GM21381 (cell line): ENCODE results near the gene DAZAP1.
A peak's percentile ranks its signal among the peaks of the same experiment; 100 is the strongest.

Source experiments
- ATAC-seq: cut with Tn5 transposase; IDR thresholded peaks from one replicate; pipeline ENCODE4 v1.9.1; 2021; ENCODE audit warnings: mild to moderate bottlenecking, moderate library complexity; ENCODE audit not compliant: unreplicated experiment

Gene DAZAP1

GRCh38 chr19:1424192-1424955 lies 17.0 kb downstream of the DAZAP1 start:
- ATAC-seq: no peak

GRCh38 chr19:1425102-1425837 lies 17.9 kb downstream of the DAZAP1 start:
- no peak for ATAC-seq

GRCh38 chr19:1425902-1426301 lies 18.5 kb downstream of the DAZAP1 start:
- no peak for ATAC-seq

DNA sequence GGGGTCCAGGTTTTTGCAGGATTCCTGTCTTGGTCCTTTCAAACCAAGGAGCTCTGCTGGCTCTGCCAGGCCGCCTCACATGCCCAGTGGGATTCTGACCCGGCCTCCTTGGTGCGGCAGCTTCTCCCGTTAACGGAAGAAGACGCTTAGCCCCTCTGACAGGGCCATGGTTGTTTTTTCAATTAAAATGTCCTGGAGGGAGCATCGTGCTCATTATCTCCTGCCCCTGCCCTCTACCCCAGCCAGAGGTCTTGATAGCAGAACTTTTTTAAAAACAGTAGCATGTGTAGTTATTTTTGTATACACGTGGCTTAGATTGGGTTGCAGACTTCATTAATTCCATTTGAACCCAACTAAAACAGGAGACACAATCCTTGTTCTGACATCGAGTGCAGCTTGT lies 19.4 kb downstream of the DAZAP1 start:
- ATAC-seq: no peak

DNA sequence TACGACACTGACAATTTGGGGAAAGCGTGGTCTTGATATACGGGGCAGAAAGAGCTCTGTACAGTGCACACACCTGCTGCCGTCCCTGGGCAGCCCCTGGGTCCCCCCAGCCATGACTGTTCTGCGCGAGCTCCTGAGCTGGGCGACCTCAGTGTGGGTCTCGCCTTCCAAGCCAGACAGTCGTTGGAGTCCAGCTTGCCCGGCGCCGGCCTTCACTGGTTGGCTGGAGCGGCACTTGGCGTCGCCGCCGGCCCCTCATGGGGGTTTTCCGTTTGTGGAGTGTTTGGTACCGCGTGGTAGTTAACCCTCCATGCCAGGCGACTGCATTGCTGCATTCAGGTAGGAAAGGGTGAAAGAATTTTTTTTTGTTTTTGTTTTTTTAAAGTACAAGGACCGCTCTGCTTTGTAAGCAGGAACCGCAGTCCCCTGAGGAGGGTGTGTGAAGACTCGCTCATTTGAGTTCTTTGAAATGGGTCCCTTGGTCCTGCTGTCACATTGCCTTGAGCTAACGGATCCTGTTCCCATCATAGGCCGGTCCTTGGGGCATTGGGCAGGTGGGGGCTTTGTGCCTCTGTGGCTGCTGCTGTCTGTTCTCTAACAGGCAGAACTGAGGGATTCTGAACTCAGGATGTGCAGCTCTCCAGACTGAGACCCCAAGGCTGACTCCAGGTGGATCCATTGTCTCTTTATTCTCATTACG lies 20.0 kb downstream of the DAZAP1 start:
- ATAC-seq: no peak

DNA sequence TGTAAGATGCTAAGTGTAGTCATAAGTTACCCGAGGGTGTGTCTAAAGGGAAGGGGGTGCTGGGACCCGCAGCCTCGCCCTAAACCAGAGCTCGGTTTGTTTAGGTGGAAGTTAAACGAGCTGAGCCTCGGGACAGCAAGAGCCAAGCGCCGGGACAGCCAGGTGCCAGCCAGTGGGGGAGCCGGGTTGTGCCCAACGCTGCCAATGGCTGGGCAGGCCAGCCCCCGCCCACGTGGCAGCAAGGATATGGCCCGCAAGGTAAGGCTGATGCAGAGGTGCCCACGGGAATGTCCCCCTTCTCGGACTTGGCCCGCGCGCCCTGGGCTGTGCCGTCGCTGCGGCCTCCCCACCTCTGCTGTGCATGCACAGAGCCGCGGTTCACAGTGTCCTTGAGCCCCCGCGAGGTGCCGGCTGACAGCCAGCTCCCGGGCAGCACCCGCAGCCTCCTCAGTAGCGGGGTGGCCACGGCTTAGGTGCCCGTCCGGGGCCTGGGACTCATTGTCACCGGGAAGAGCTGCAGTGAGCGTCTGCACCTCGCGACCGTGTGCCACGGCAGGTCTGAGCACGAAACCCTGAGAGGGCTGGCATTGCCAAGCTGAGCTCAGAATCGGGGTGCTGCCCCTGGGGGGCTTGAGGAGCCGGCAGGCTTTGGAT lies 21.5 kb downstream of the DAZAP1 start:
- ATAC-seq: no peak

- ATAC-seq: no peak
Observed at GRCh38 chr19:1429750-1430149, 22.4 kb downstream of the DAZAP1 start.

GRCh38 chr19:1430246-1430645 lies 22.9 kb downstream of the DAZAP1 start:
- ATAC-seq: no peak

DNA sequence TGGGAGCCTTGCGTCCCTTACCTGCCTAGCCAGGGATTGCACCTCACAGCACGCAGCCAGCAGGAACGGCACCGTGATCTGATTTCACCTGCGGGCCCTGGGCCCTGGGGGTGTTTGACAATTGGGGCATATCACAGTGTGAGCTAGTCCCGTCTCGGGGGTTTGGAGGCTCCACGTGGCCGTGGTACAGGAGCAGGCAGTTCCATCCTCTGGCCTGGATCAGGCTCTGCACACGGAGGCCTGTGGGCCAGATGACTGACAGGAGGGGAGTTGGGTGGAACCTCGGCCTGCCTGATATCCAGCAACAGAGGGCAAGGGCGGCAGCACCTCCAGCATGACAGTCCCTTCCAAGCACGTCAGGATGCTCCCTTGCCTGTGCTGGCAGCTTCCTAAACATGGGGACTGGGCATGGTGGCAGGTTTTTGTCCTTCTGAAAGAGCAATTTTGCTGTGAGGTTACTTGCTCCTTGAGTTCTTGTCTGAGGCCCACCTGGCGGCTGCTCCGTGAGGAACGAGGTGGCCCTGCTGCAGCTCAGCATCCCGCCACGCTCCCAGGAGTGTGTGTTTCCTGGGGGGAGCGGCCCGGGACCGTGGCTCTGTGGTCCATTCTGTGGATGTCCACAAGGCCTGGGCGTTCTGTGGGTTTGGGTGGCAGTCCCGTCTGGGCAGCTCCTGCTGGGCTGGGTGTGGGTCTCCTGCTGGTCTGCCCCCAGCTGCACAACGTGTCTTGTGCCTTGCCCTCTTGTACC lies 24.5 kb downstream of the DAZAP1 start:
- no peak for ATAC-seq

- ATAC-seq: no peak
Observed at GRCh38 chr19:1432507-1432887, 25.1 kb downstream of the DAZAP1 start.

DNA sequence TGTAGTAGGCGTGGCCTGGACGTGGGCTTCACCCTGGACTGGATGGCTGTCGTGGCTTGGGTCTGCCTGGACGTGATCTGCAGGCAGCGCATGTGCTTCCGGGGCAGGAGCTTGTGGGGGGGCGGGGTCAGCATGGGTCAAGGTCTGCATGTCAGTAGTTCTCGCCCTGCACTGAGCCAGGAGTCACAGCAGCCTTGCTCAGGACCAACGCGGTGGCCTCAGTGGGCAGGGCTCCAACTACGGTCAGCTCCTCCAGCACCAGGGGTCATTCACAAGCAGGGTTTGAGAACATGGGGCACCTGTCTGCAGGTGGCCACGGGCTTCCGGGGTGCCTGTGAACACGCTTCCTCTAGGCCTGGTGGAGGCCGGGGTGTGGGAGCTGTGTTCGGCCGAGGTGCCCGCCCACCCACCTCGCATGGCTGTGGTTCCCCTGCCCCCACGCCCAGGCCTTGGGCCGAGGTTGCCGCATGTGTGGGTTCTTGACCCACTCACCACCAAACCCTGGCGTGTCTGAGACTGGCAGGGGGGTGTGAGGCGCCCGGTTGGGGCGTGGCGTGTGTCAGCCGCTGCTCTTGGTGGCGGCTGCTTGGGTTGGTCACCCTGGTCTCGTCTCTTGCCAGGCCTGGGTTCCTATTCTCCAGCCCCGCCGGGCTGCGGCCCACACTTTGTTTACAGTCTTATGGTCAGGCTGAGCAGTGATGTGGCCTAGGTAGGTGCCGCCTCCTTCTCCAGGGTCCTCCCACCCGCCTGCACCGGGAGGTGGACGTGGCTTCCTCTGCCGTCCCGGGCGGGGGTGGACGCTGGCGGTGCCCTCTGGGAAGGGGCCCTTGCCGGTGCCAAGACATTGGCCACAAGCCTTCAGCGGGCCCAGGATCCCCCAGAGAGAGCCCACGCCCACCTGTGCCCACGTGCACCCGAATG lies 26.0 kb downstream of the DAZAP1 start:
- ATAC-seq: no peak

- ATAC-seq: no peak
Observed at GRCh38 chr19:1434040-1434366, 26.6 kb downstream of the DAZAP1 start.

DNA sequence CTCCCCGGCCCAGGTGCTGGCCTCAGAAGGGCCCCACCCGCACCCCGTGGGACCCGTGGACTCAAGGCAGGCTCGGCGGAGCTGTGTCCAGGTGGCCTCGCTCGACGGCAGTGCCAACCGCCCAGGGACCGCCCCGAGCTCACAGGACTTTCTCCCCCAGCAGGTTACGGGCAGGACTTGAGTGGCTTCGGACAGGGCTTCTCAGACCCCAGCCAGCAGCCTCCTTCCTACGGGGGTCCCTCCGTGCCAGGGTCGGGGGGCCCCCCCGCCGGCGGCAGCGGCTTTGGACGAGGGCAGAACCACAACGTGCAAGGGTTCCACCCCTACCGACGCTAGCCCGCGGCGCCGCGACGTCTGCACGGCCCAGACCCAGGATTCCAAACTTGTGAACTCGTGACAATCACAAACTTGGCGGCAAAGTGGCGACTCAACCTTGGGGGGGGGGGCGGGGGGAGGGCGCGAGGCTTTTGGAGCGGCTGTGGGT lies 27.2 kb downstream of the DAZAP1 start:
- ATAC-seq: no peak

GRCh38 chr19:1435378-1435989 lies 28.1 kb downstream of the DAZAP1 start:
- ATAC-seq: no peak

- ATAC-seq: no peak
Observed at GRCh38 chr19:1437609-1438008, 30.2 kb downstream of the DAZAP1 start.

- peak; percentile 81 for ATAC-seq
Observed at GRCh38 chr19:1438035-1438932, 30.9 kb downstream of the DAZAP1 start, which contains the start of gene RPS15. Gene RPS15, plus strand, starts transcription at chr19:1438396. Its CDS starts 30 bp downstream, at chr19:1438426.

- ATAC-seq: no peak
Observed at GRCh38 chr19:1438933-1439354, 31.6 kb downstream of the DAZAP1 start.
